ENCODE data around the gene SH3RF1. TPM values are rescaled to one million over a fixed set of nuclear protein-coding genes. Genes with fewer than 3 reads are reported as not detected.

SH3RF1 gene
- total and polyA plus RNA-seq, 10 of the 15 experiments (the other 5 are each of a cell fraction or from before 2014, with no cell fraction given), result 4.5 to 22.5 (median 10.4) TPM

- Histone ChIP-seq H3K79me2 (ENCODE audit: control insufficient read depth, insufficient read depth, low read length) (no peaks in the 10 kb centered on the region), H3K9ac (ENCODE audit: control insufficient read depth, insufficient read depth, low read length) (no peak overlapping the region), H3K4me1 (ENCODE audit: control insufficient read depth, insufficient read depth, low read length) (peaks cover 3% of the 10 kb centered on the region; the same call in 1 of the 2 replicates), H3K4me2 (ENCODE audit: control insufficient read depth, insufficient read depth) (no peak overlapping the region), H3K9me3 (replicated peaks; ENCODE audit: control insufficient read depth, insufficient read depth, low read length) (no peaks in the 10 kb centered on the region; the same call in 2 of the 3 replicates), H2AFZ (ENCODE audit: control insufficient read depth, low read depth, low read length) (peak overlapping the region; percentile 6; the same call in 1 of the 2 replicates), H3K27ac (ENCODE audit: control insufficient read depth, insufficient read depth) (no peak overlapping the region), H3K4me3 (no peak overlapping the region), H3K36me3 (ENCODE audit: control insufficient read depth in 2 of 2, insufficient read depth in 2 of 2, low read length in 1 of 2) (no peaks in the 10 kb centered on the region), H4K20me1 (ENCODE audit: control insufficient read depth, insufficient read depth) (no peaks in the 10 kb centered on the region), H3K27me3 (replicated peaks in 1 of 2; ENCODE audit: control insufficient read depth in 2 of 2, insufficient read depth in 2 of 2, low read length in 1 of 2) (no peaks in the 10 kb centered on the region)
- POLR2A ChIA-PET, result no interaction called here
- CTCF ChIA-PET, result interaction anchor here (1.2 to 1.5 kb wide), 3 partner anchors 36 to 280 kb away, joined by 3 to 4 read pairs (median 3); no protein-coding TSS in a partner anchor
- RAD21 ChIA-PET (ENCODE audit: unreplicated experiment), result interaction anchor here (0.6 to 1.2 kb wide), 4 partner anchors 83 to 1058 kb away, joined by 3 to 4 read pairs (median 4); no protein-coding TSS in a partner anchor
- TF ChIP-seq FOXM1 (IDR thresholded peaks at IDR 0.05; ENCODE audit: low read depth, low read length), result no peak
- TF ChIP-seq RAD51 (IDR thresholded peaks at IDR 0.05), result no peak
- TF ChIP-seq ZNF274 (IDR thresholded peaks at IDR 0.05; ENCODE audit: insufficient read depth, insufficient read length), result no peak
- TF ChIP-seq NRF1 (conservative IDR thresholded peaks at IDR 0.05; ENCODE audit: low read depth, low read length), result no peak
- no peak for TF ChIP-seq RUNX3 (IDR thresholded peaks at IDR 0.05; ENCODE audit: low read length)
- TF ChIP-seq ZBTB4 (CRISPR knock-in tag; IDR thresholded peaks at IDR 0.05), result no peak
- TF ChIP-seq JUNB (IDR thresholded peaks at IDR 0.05), result no peak
- no peak for TF ChIP-seq IKZF2 (IDR thresholded peaks at IDR 0.05)
- no peak for TF ChIP-seq TAF1 (IDR thresholded peaks at IDR 0.05; ENCODE audit: borderline replicate concordance, low read depth, low read length)
- no peak for TF ChIP-seq DPF2 (IDR thresholded peaks at IDR 0.05)
- TF ChIP-seq KLF5 (IDR thresholded peaks at IDR 0.05; ENCODE audit: partially characterized antibody), result no peak
- TF ChIP-seq NFIC (IDR thresholded peaks at IDR 0.05; ENCODE audit: low read depth, low read length), result no peak
- TF ChIP-seq ZNF592 (IDR thresholded peaks at IDR 0.05), result no peak
- TF ChIP-seq SPI1 (IDR thresholded peaks at IDR 0.05; ENCODE audit: borderline replicate concordance, insufficient read depth, low read depth, low read length), result no peak
- TF ChIP-seq SRF (IDR thresholded peaks at IDR 0.05; ENCODE audit: low read depth in 2 of 2, low read length in 2 of 2), result no peak
- TF ChIP-seq TCF12 (IDR thresholded peaks at IDR 0.05; ENCODE audit: low read depth, low read length), result no peak
- no peak for TF ChIP-seq MEF2A (IDR thresholded peaks at IDR 0.05; ENCODE audit: insufficient read depth, low read depth, low read length)
- no peak for TF ChIP-seq CHD1 (IDR thresholded peaks at IDR 0.05; ENCODE audit: low read depth, low read length)
- TF ChIP-seq STAT3 (IDR thresholded peaks at IDR 0.05; ENCODE audit: low read depth, low read length), result no peak
- 81% methylated on average over 2 of the region's 2 CpGs for WGBS (ENCODE audit: insufficient coverage, insufficient replicate concordance, low lambda C conversion rate, missing lambda C conversion rate)
- FAIRE-seq, result no peak
- no TSS peak for BruUV-seq (replicated peaks)
- in situ Hi-C loops (cut with MboI), result no loop called here
- SMC1A ChIA-PET (ENCODE audit: uncharacterized antibody, unreplicated experiment), result interaction anchor here (1.0 to 2.9 kb wide), 5 partner anchors 12 to 152 kb away, joined by 3 to 11 read pairs (median 3); no protein-coding TSS in a partner anchor
- intact Hi-C loops (cut with micrococcal nuclease; ENCODE audit: unreplicated experiment), result no loop called here
- ATAC-seq, result no peak
- DNase-seq (ENCODE audit: low read depth, low spot score), result no peak
Measured at GRCh38 chr4:169305651-169306050, 34.9 kb upstream of the SH3RF1 start.

Measured in GM12878 (cell line).